T-helper 1 cell treated with Interleukin-12 subunit alpha and Interleukin-12 subunit beta and Interleukin-4 antibody, amounts not matched to agents 30 ng/mL and 1 ng/mL, for 36 hours (primary cell): ENCODE data around the gene MFSD6. TPM values are rescaled to one million over a fixed set of nuclear protein-coding genes. Genes with fewer than 3 reads are reported as not detected.
"Not testable (repeated sequence)": the region's sequence is repeated elsewhere in the genome, so short reads cannot be mapped to it uniquely, and the experiment has no call there.

Source experiments
- intact Hi-C: fragments of 100-400 bp; cut with micrococcal nuclease; formaldehyde crosslinking; loops from one replicate; pipeline ENCODE4 v1.15.1; 2024
- total RNA-seq: library from RNA; stranded (reverse); gene quantifications from 2 replicates; pipeline ENCODE4 v1.2.3, GENCODE V29; 2022

The MFSD6 gene
- total RNA-seq, 1 donor from 2014 or later = 53.9 TPM

GRCh38 chr2:190459881-190460280 is 51.7 kb downstream of the MFSD6 start:
- intact Hi-C loops = no loop called here

- intact Hi-C loops = no loop called here
Observed at GRCh38 chr2:190460487-190460886, 52.3 kb downstream of the MFSD6 start.

- intact Hi-C loops = no loop called here
Observed at GRCh38 chr2:190462181-190462580, 54.0 kb downstream of the MFSD6 start.

- intact Hi-C loops = no loop called here
Observed at GRCh38 chr2:190462611-190463010, 54.5 kb downstream of the MFSD6 start.

GRCh38 chr2:190465060-190465459 is 56.9 kb downstream of the MFSD6 start:
- intact Hi-C loops = no loop called here

- intact Hi-C loops = no loop called here
Observed at GRCh38 chr2:190466819-190467446, 58.8 kb downstream of the MFSD6 start.

GRCh38 chr2:190467575-190468083 is 59.5 kb downstream of the MFSD6 start:
- intact Hi-C loops = no loop called here

GRCh38 chr2:190468354-190468753 is 60.2 kb downstream of the MFSD6 start:
- intact Hi-C loops = not testable (repeated sequence)

GRCh38 chr2:190468814-190469569 is 60.8 kb downstream of the MFSD6 start:
- intact Hi-C loops = no loop called here

- intact Hi-C loops = no loop called here
Observed at GRCh38 chr2:190469771-190470170, 61.6 kb downstream of the MFSD6 start.

- intact Hi-C loops = no loop called here
Observed at GRCh38 chr2:190470256-190470826, 62.2 kb downstream of the MFSD6 start.

- intact Hi-C loops = no loop called here
Observed at GRCh38 chr2:190477661-190478454, 69.7 kb downstream of the MFSD6 start.

GRCh38 chr2:190478572-190479195 is 70.5 kb downstream of the MFSD6 start:
- intact Hi-C loops = no loop called here

- intact Hi-C loops = no loop called here
Observed at GRCh38 chr2:190481339-190481738, 73.2 kb downstream of the MFSD6 start.

- intact Hi-C loops = no loop called here
Observed at GRCh38 chr2:190482451-190482850, 74.3 kb downstream of the MFSD6 start.

- intact Hi-C loops = no loop called here
Observed at GRCh38 chr2:190486037-190486623, 78.0 kb downstream of the MFSD6 start.

GRCh38 chr2:190488516-190489233 is 80.5 kb downstream of the MFSD6 start:
- intact Hi-C loops = no loop called here

- intact Hi-C loops = no loop called here
Observed at GRCh38 chr2:190489475-190489874, 81.3 kb downstream of the MFSD6 start.

GRCh38 chr2:190490502-190490901 is 82.3 kb downstream of the MFSD6 start:
- intact Hi-C loops = no loop called here

- intact Hi-C loops = no loop called here
Observed at GRCh38 chr2:190493095-190493494, 84.9 kb downstream of the MFSD6 start.
